IMR-90 (cell line): ENCODE data around the gene PADI2.
A peak's percentile ranks its signal among the peaks of the same experiment; 100 is the strongest.

Experiments
- BHLHE40 ChIP-seq: fragments of 150-350 bp; IDR thresholded peaks from 2 replicates; pipeline ENCODE4 v1.6.1; 2016; ENCODE audit warnings: mild to moderate bottlenecking, low read depth, low read length
- CEBPB ChIP-seq: IDR thresholded peaks from 2 replicates; pipeline ENCODE4 v1.6.1; 2012; ENCODE audit warnings: low read depth, low read length, improper control_type of control experiment
- CTCF ChIP-seq: conservative IDR thresholded peaks from 2 replicates; pipeline ENCODE4 v1.5.1; 2012; ENCODE audit warnings: mild to moderate bottlenecking, low read depth, low read length, improper control_type of control experiment
- FOS ChIP-seq: fragments of 150-350 bp; IDR thresholded peaks from 2 replicates; pipeline ENCODE4 v1.6.1; 2016; ENCODE audit warnings: low read depth, low read length
- MAZ ChIP-seq: IDR thresholded peaks from 2 replicates; pipeline ENCODE4 v1.6.1; 2012; ENCODE audit warnings: low read depth, mild to moderate bottlenecking, low read length, improper control_type of control experiment, moderate library complexity, borderline replicate concordance
- POLR2A ChIP-seq: IDR thresholded peaks from 2 replicates; pipeline ENCODE4 v1.6.1; 2012; ENCODE audit warnings: mild to moderate bottlenecking, low read depth, low read length
- RAD21 ChIP-seq: IDR thresholded peaks from 2 replicates; pipeline ENCODE4 v1.6.1; 2012; ENCODE audit warnings: low read length, improper control_type of control experiment
- RCOR1 ChIP-seq: IDR thresholded peaks from 2 replicates; pipeline ENCODE4 v1.6.1; 2012; ENCODE audit warnings: mild to moderate bottlenecking, low read length, improper control_type of control experiment; ENCODE audit not compliant: insufficient replicate concordance
- RFX5 ChIP-seq: IDR thresholded peaks from 2 replicates; pipeline ENCODE4 v1.8.0; 2012; ENCODE audit warnings: low read depth, mild to moderate bottlenecking, low read length, moderate library complexity
- SMC3 ChIP-seq: fragments of 150-350 bp; IDR thresholded peaks from 2 replicates; pipeline ENCODE4 v1.6.1; 2016; ENCODE audit warnings: low read depth, mild to moderate bottlenecking, antibody characterized with exemption, low read length, moderate library complexity
- USF2 ChIP-seq: fragments of 150-350 bp; IDR thresholded peaks from 2 replicates; pipeline ENCODE4 v1.6.1; 2017; ENCODE audit warnings: mild to moderate bottlenecking, antibody characterized with exemption, low read length, low read depth

GRCh38 chr1:17128361-17128760 is 9.1 kb upstream of the PADI2 start:
- no peak for TF ChIP-seq POLR2A
- TF ChIP-seq CTCF = no peak
- TF ChIP-seq FOS = peak; percentile 82
- no peak for TF ChIP-seq MAZ
- TF ChIP-seq RCOR1 = peak; percentile 56
- no peak for TF ChIP-seq CEBPB
- no peak for TF ChIP-seq RAD21
- TF ChIP-seq BHLHE40 = peak; percentile 60; the same call in 1 of the 2 replicates
- TF ChIP-seq USF2 = no peak
- no peak for TF ChIP-seq SMC3
- TF ChIP-seq RFX5 = peak; percentile 52; the same call in 1 of the 2 replicates
